ENCODE data around the gene CORO2B.

GRCh38 chr15:68715111-68715510 is 136.3 kb downstream of the CORO2B start:
- no peak for TF ChIP-seq CTCF (IDR thresholded peaks at IDR 0.05 in 8 of 11, conservative IDR thresholded peaks at IDR 0.05 in 3 of 11)
- TF ChIP-seq POLR2A (IDR thresholded peaks at IDR 0.05): no peak
